ENCODE measurements around the gene CCDC57. TPM values are rescaled to one million over a fixed set of nuclear protein-coding genes. Genes with fewer than 3 reads are reported as not detected.

The CCDC57 gene
- total RNA-seq, 2 experiments from 2014 or later: 70.2 to 73.9 TPM

- Mint-ChIP-seq H3K36me3 (no peaks in the 10 kb centered on the region), H3K9me3 (ENCODE audit: low read depth) (no peaks in the 10 kb centered on the region), H3K4me3 (no peak overlapping the region), H3K4me1 (peaks cover 13% of the 10 kb centered on the region), H3K27ac (no peak overlapping the region), H3K27me3 (no peaks in the 10 kb centered on the region)
- no peak for ATAC-seq
- no peak for DNase-seq
- CTCF ChIA-PET: no interaction called here
Observed at GRCh38 chr17:82062076-82062983, 150.3 kb downstream of the CCDC57 start.

GRCh38 chr17:82061047-82061925 lies 151.4 kb downstream of the CCDC57 start:
- Mint-ChIP-seq H3K27me3 (no peaks in the 10 kb centered on the region), H3K4me1 (peaks cover 10% of the 10 kb centered on the region), H3K27ac (no peak overlapping the region), H3K4me3 (no peak overlapping the region), H3K9me3 (ENCODE audit: low read depth) (no peaks in the 10 kb centered on the region), H3K36me3 (no peaks in the 10 kb centered on the region)
- no peak for DNase-seq
- CTCF ChIA-PET: no interaction called here
- ATAC-seq: no peak

- Mint-ChIP-seq H3K27ac (no peak overlapping the region), H3K36me3 (no peaks in the 10 kb centered on the region)
- CTCF ChIA-PET: no interaction called here
Observed at GRCh38 chr17:82060614-82061013, 152.0 kb downstream of the CCDC57 start.

GRCh38 chr17:82060001-82060380 lies 152.7 kb downstream of the CCDC57 start:
- no peak for ATAC-seq
- CTCF ChIA-PET: no interaction called here
- DNase-seq: no peak
- no peaks in the 10 kb centered on the region for H3K27me3 Mint-ChIP-seq
- no peak overlapping the region for H3K4me3 Mint-ChIP-seq
- H3K36me3 Mint-ChIP-seq: peaks cover under 1% of the 10 kb centered on the region
- no peak overlapping the region for H3K27ac Mint-ChIP-seq
- H3K4me1 Mint-ChIP-seq: peaks cover 11% of the 10 kb centered on the region
- no peaks in the 10 kb centered on the region for H3K9me3 Mint-ChIP-seq (ENCODE audit: low read depth)

More at GRCh38 chr17:82060614-82061013, 152.0 kb downstream of the CCDC57 start:
- DNase-seq: no peak
- H3K9me3 Mint-ChIP-seq (ENCODE audit: low read depth): no peaks in the 10 kb centered on the region
- H3K27me3 Mint-ChIP-seq: no peaks in the 10 kb centered on the region
- H3K4me3 Mint-ChIP-seq: no peak overlapping the region
- H3K4me1 Mint-ChIP-seq: peaks cover 8% of the 10 kb centered on the region
- ATAC-seq: no peak

- Mint-ChIP-seq H3K4me3 (no peak overlapping the region), H3K4me1 (peaks cover 12% of the 10 kb centered on the region), H3K27ac (no peak overlapping the region), H3K27me3 (no peaks in the 10 kb centered on the region), H3K36me3 (peaks cover 3% of the 10 kb centered on the region), H3K9me3 (ENCODE audit: low read depth) (no peaks in the 10 kb centered on the region)
- DNase-seq (no peak), ATAC-seq (no peak)
- CTCF ChIA-PET: no interaction called here
Observed at GRCh38 chr17:82059272-82060000, 153.2 kb downstream of the CCDC57 start.

- ATAC-seq: no peak
- Mint-ChIP-seq H3K27ac (no peak overlapping the region), H3K4me1 (peaks cover 7% of the 10 kb centered on the region), H3K27me3 (no peaks in the 10 kb centered on the region), H3K4me3 (no peak overlapping the region), H3K36me3 (peaks cover 3% of the 10 kb centered on the region), H3K9me3 (ENCODE audit: low read depth) (no peaks in the 10 kb centered on the region)
- DNase-seq: no peak
- CTCF ChIA-PET: no interaction called here
Observed at GRCh38 chr17:82058855-82059249, 153.8 kb downstream of the CCDC57 start.

GRCh38 chr17:82058230-82058854 lies 154.3 kb downstream of the CCDC57 start:
- ATAC-seq (no peak), DNase-seq (no peak)
- Mint-ChIP-seq H3K27me3 (no peaks in the 10 kb centered on the region), H3K9me3 (ENCODE audit: low read depth) (no peaks in the 10 kb centered on the region), H3K36me3 (peaks cover 3% of the 10 kb centered on the region), H3K4me1 (peaks cover 11% of the 10 kb centered on the region), H3K4me3 (no peak overlapping the region), H3K27ac (no peak overlapping the region)
- CTCF ChIA-PET: no interaction called here

GRCh38 chr17:82056729-82057621 lies 155.7 kb downstream of the CCDC57 start:
- CTCF ChIA-PET: interaction anchor here (1.5 kb wide), 1 partner anchor 26 kb away, joined by 4 read pairs; no protein-coding TSS in a partner anchor

GRCh38 chr17:82055965-82056728 lies 156.5 kb downstream of the CCDC57 start:
- DNase-seq (no peak), ATAC-seq (no peak)
- Mint-ChIP-seq H3K27ac (no peak overlapping the region), H3K4me3 (no peak overlapping the region), H3K36me3 (peaks cover 3% of the 10 kb centered on the region), H3K4me1 (peaks cover 18% of the 10 kb centered on the region), H3K27me3 (no peaks in the 10 kb centered on the region), H3K9me3 (ENCODE audit: low read depth) (no peaks in the 10 kb centered on the region)
- CTCF ChIA-PET: interaction anchor here (1.5 kb wide), 1 partner anchor 26 kb away, joined by 4 read pairs; no protein-coding TSS in a partner anchor

More at GRCh38 chr17:82056729-82057621, 155.7 kb downstream of the CCDC57 start:
- H3K27ac Mint-ChIP-seq: no peak overlapping the region
- no peaks in the 10 kb centered on the region for H3K27me3 Mint-ChIP-seq
- peaks cover 18% of the 10 kb centered on the region for H3K4me1 Mint-ChIP-seq
- DNase-seq (no peak), ATAC-seq (no peak)
- H3K4me3 Mint-ChIP-seq: no peak overlapping the region
- peaks cover 3% of the 10 kb centered on the region for H3K36me3 Mint-ChIP-seq
- H3K9me3 Mint-ChIP-seq (ENCODE audit: low read depth): no peaks in the 10 kb centered on the region

- DNase-seq (no peak), ATAC-seq (no peak)
- no peaks in the 10 kb centered on the region for H3K27me3 Mint-ChIP-seq
- no peaks in the 10 kb centered on the region for H3K9me3 Mint-ChIP-seq (ENCODE audit: low read depth)
- peaks cover 3% of the 10 kb centered on the region for H3K36me3 Mint-ChIP-seq
- H3K4me1 Mint-ChIP-seq: peaks cover 25% of the 10 kb centered on the region
- H3K4me3 Mint-ChIP-seq: no peak overlapping the region
- CTCF ChIA-PET: interaction anchor here (1.5 kb wide), 1 partner anchor 25 kb away, joined by 4 read pairs; no protein-coding TSS in a partner anchor
- H3K27ac Mint-ChIP-seq: no peak overlapping the region
Observed at GRCh38 chr17:82055023-82055964, 157.3 kb downstream of the CCDC57 start.

Measured in activated CD8-positive, alpha-beta memory T cell treated with anti-CD3 and anti-CD28 coated beads, Interleukin-2, amount 10 ng/mL, durations not matched to agents 7 days and 5 days (primary cell).